HepG2 (cell line): ENCODE data around the gene CLIC1. TPM values are rescaled to one million over a fixed set of nuclear protein-coding genes. Genes with fewer than 3 reads are reported as not detected.

Source experiments
- FOXM1 ChIP-seq: sonication (generic); formaldehyde crosslinking; IDR thresholded peaks from 2 replicates; pipeline ENCODE4 v1.5.0; 2020; ENCODE audit warnings: missing genetic modification reagents
- KIAA2018 ChIP-seq: sonication (generic); formaldehyde crosslinking; IDR thresholded peaks from 2 replicates; pipeline ENCODE4 v1.5.0; 2020; ENCODE audit warnings: mild to moderate bottlenecking, missing genetic modification reagents, borderline replicate concordance
- RBAK ChIP-seq: sonication (generic); formaldehyde crosslinking; IDR thresholded peaks from 2 replicates; pipeline ENCODE4 v1.5.1; 2020; ENCODE audit warnings: mild to moderate bottlenecking, missing genetic modification reagents
- ZNF253 ChIP-seq: sonication (generic); formaldehyde crosslinking; IDR thresholded peaks from 2 replicates; pipeline ENCODE4 v1.8.0; 2022; ENCODE audit warnings: mild to moderate bottlenecking, missing genetic modification reagents, borderline replicate concordance
- ZNF460 ChIP-seq: sonication (generic); formaldehyde crosslinking; IDR thresholded peaks from 2 replicates; pipeline ENCODE4 v1.5.1; 2020; ENCODE audit warnings: missing genetic modification reagents, mild to moderate bottlenecking, borderline replicate concordance
- polyA plus RNA-seq, 8 experiments: library from polyadenylated mRNA; depleted of rRNA in 3 of 8; stranded (reverse) in 7 of 8; unstranded in 1 of 8; fragments of >200 nt; fragmentation: Illumina TruSeq in 4 of 8; extraction: Trizol in 4 of 8; gene quantifications; 2 replicates each; pipeline versions ENCODE4 v1.2.1 to v1.2.3, GENCODE V29; 2011 to 2016; ENCODE audit warnings: low read depth in 4 of 8, missing spikeins in 1 of 8, mixed read lengths in 1 of 8; ENCODE audit not compliant: insufficient read depth in 1 of 8
- total RNA-seq, 5 experiments: library from RNA; depleted of rRNA; stranded (reverse); fragments of >200 nt; fragmentation: Illumina TruSeq; extraction: Trizol; gene quantifications; 2 replicates each; pipeline ENCODE4 v1.2.3, GENCODE V29; 2016; ENCODE audit warnings: low read depth in 1 of 5

The CLIC1 gene
- total and polyA plus RNA-seq, 2 of the 13 experiments (the other 11 are each of a cell fraction or from before 2014, with no cell fraction given): 602 to 891 TPM

GRCh38 chr6:31732029-31732428, 4.3 kb downstream of the CLIC1 start (continued):
- TF ChIP-seq KIAA2018 (no peak), ZNF460 (CRISPR knock-in tag) (no peak), ZNF253 (CRISPR knock-in tag) (no peak), FOXM1 (CRISPR knock-in tag) (no peak), RBAK (no peak)
- TF ChIP-seq, all 625 proteins: peak for 2
